ENCODE results near the gene GRAP2. TPM values are rescaled to one million over a fixed set of nuclear protein-coding genes. Genes with fewer than 3 reads are reported as not detected.

The GRAP2 gene
- total and polyA plus RNA-seq, 2 of the 8 experiments (the other 6 are each of a cell fraction or from before 2014, with no cell fraction given), result 0.08 TPM; not detected in 1

GRCh38 chr22:39895682-39896081, 5.2 kb upstream of the GRAP2 start:
- Histone ChIP-seq H3K23ac (ENCODE audit: insufficient read length) (no peak overlapping the region), H2AK5ac (ENCODE audit: low read depth, low read length) (no peak overlapping the region), H2BK20ac (ENCODE audit: low read length) (no peak overlapping the region), H3K56ac (replicated peaks; ENCODE audit: insufficient read length, low read depth, low read length) (no peak overlapping the region), H3K9me3 (ENCODE audit: insufficient read depth in 2 of 2, low read depth in 1 of 2, low read length in 1 of 2) (no peaks in the 10 kb centered on the region), H3K4ac (replicated peaks; ENCODE audit: insufficient read length, low read depth, low read length) (no peak overlapping the region), H3K4me1 (replicated peaks in 1 of 4; ENCODE audit: control insufficient read depth in 3 of 4, insufficient read depth in 4 of 4, low read length in 3 of 4) (peaks cover 0 to 5% (median 0%) of the 10 kb centered on the region in 4 experiments; a peak in 1 of 7 replicates), H4K91ac (replicated peaks; ENCODE audit: insufficient read length, low read length) (no peak overlapping the region), H3K14ac (ENCODE audit: insufficient read length) (no peak overlapping the region), H3K79me1 (ENCODE audit: low read depth, low read length) (no peaks in the 10 kb centered on the region), H3K79me2 (ENCODE audit: control insufficient read depth in 1 of 2, insufficient read depth in 2 of 2, low read length in 2 of 2) (no peaks in the 10 kb centered on the region), H3K18ac (ENCODE audit: extremely low read depth, low read length) (no peak overlapping the region), H4K8ac (ENCODE audit: extremely low read depth, insufficient read depth, low read length) (no peak overlapping the region), H3K4me3 (ENCODE audit: extremely low read depth in 1 of 4, insufficient read depth in 2 of 4, low read depth in 3 of 4, low read length in 4 of 4) (no peak overlapping the region), H4K5ac (ENCODE audit: insufficient read length, low read depth, low read length) (no peak overlapping the region), H2BK5ac (ENCODE audit: low read depth, low read length) (no peak overlapping the region), H3K23me2 (ENCODE audit: low read depth, low read length) (no peaks in the 10 kb centered on the region), H2BK120ac (replicated peaks; ENCODE audit: low read depth, low read length) (no peak overlapping the region), H3K9ac (replicated peaks in 1 of 4; ENCODE audit: extremely low read depth in 1 of 4, low read depth in 3 of 4, low read length in 3 of 4) (no peak overlapping the region), H2BK12ac (ENCODE audit: low read depth, low read length) (no peak overlapping the region), H3K27ac (ENCODE audit: low read depth, low read length) (no peak overlapping the region), H2BK15ac (ENCODE audit: low read length) (no peak overlapping the region), H2AFZ (ENCODE audit: low read length) (no peak overlapping the region), H3K36me3 (ENCODE audit: control insufficient read depth in 2 of 4, insufficient read depth in 4 of 4, low read length in 3 of 4) (no peaks in the 10 kb centered on the region), H3K27me3 (replicated peaks in 1 of 4; ENCODE audit: control insufficient read depth in 3 of 4, extremely low read depth in 1 of 4, insufficient read depth in 3 of 4, low read length in 3 of 4) (no peaks in the 10 kb centered on the region), H3K4me2 (ENCODE audit: insufficient read depth in 1 of 2, low read depth in 2 of 2, low read length in 2 of 2) (no peak overlapping the region), H4K20me1 (replicated peaks in 1 of 2; ENCODE audit: control insufficient read depth in 1 of 2, insufficient read depth in 2 of 2, low read length in 2 of 2) (no peaks in the 10 kb centered on the region)
- DNase-seq (ENCODE audit: low read depth in 1 of 2, low spot score in 2 of 2), result no peak
- CTCF ChIA-PET (ENCODE audit: partially characterized antibody), result interaction anchor here (1.0 kb wide), 1 partner anchor 16 kb away, joined by 3 read pairs; no protein-coding TSS in a partner anchor
- 87% methylated on average over 1 of the region's 1 CpG; no CpG with 5 or more reads in 1 of the 2 experiments for WGBS, 2 experiments (ENCODE audit: extremely low coverage in 1 of 2, insufficient coverage in 1 of 2, insufficient read length in 1 of 2, insufficient replicate concordance in 2 of 2, low coverage in 1 of 2, low lambda C conversion rate in 2 of 2, missing lambda C conversion rate in 1 of 2)
- POLR2A ChIA-PET (ENCODE audit: partially characterized antibody), result no interaction called here
- no peak for FAIRE-seq
- no peak for TF ChIP-seq RNF2 (IDR thresholded peaks at IDR 0.05; ENCODE audit: borderline replicate concordance, low read depth, low read length, missing control alignments, poor library complexity, severe bottlenecking)
- TF ChIP-seq BACH1 (IDR thresholded peaks at IDR 0.05; ENCODE audit: low read length), result no peak
- no peak for TF ChIP-seq CHD1 (IDR thresholded peaks at IDR 0.05; ENCODE audit: low read depth, low read length)
- no peak for TF ChIP-seq SRF (IDR thresholded peaks at IDR 0.05; ENCODE audit: low read depth, low read length)
- TF ChIP-seq KDM4A (IDR thresholded peaks at IDR 0.05; ENCODE audit: low read depth, low read length, severe bottlenecking), result no peak
- TF ChIP-seq EGR1 (IDR thresholded peaks at IDR 0.05; ENCODE audit: borderline replicate concordance, low read depth, low read length), result no peak
- no peak for TF ChIP-seq JUN (IDR thresholded peaks at IDR 0.05; ENCODE audit: low read depth, low read length)
- no peak for TF ChIP-seq SP2 (IDR thresholded peaks at IDR 0.05; ENCODE audit: low read length)
- no peak for TF ChIP-seq HDAC6 (IDR thresholded peaks at IDR 0.05; ENCODE audit: low read depth, low read length)
- no peak for TF ChIP-seq RBBP5 (IDR thresholded peaks at IDR 0.05; ENCODE audit: borderline replicate concordance, low read depth, low read length)
- no peak for TF ChIP-seq BRCA1 (IDR thresholded peaks at IDR 0.05; ENCODE audit: low read depth, low read length)
- no peak for TF ChIP-seq TCF12 (IDR thresholded peaks at IDR 0.05; ENCODE audit: low read depth, low read length)
- TF ChIP-seq GABPA (IDR thresholded peaks at IDR 0.05; ENCODE audit: borderline replicate concordance, insufficient read depth, low read length), result no peak
- TF ChIP-seq BCL11A (IDR thresholded peaks at IDR 0.05; ENCODE audit: low read depth in 2 of 2, low read length in 2 of 2), result no peak
- no peak for TF ChIP-seq CBX8 (IDR thresholded peaks at IDR 0.05; ENCODE audit: borderline replicate concordance, low read depth, low read length)
- TF ChIP-seq CHD2 (IDR thresholded peaks at IDR 0.05; ENCODE audit: low read length), result no peak

Data from H1 (cell line).